Fibroblast of skin of abdomen (primary cell): ENCODE results near the gene TP63.

Experiments
- DNase-seq: peaks from one replicate; pipeline ENCODE4 v3.0.0-alpha.2; 2013

TP63 gene

GRCh38 chr3:189781415-189781814, 150.2 kb downstream of the TP63 start:
- no peak for DNase-seq

- DNase-seq = no peak
Measured at GRCh38 chr3:189786479-189787064, 155.4 kb downstream of the TP63 start.

GRCh38 chr3:189787191-189787590, 156.0 kb downstream of the TP63 start:
- DNase-seq = no peak

GRCh38 chr3:189787632-189788031, 156.4 kb downstream of the TP63 start:
- DNase-seq = peak; percentile 45

GRCh38 chr3:189789432-189789831, 158.2 kb downstream of the TP63 start:
- no peak for DNase-seq

GRCh38 chr3:189790658-189791057, 159.5 kb downstream of the TP63 start:
- no peak for DNase-seq

GRCh38 chr3:189792046-189792929, 161.1 kb downstream of the TP63 start:
- DNase-seq = no peak

GRCh38 chr3:189794518-189794917, 163.3 kb downstream of the TP63 start:
- no peak for DNase-seq

GRCh38 chr3:189797103-189797750, 166.0 kb downstream of the TP63 start:
- no peak for DNase-seq

- DNase-seq = no peak
Measured at GRCh38 chr3:189799366-189799765, 168.2 kb downstream of the TP63 start.

- DNase-seq = no peak
Measured at GRCh38 chr3:189800436-189800835, 169.2 kb downstream of the TP63 start.

- DNase-seq = no peak
Measured at GRCh38 chr3:189803254-189803653, 172.1 kb downstream of the TP63 start.

- no peak for DNase-seq
Measured at GRCh38 chr3:189805375-189806067, 174.3 kb downstream of the TP63 start.

GRCh38 chr3:189806171-189806951, 175.2 kb downstream of the TP63 start:
- DNase-seq = peak; percentile 81

- DNase-seq = no peak
Measured at GRCh38 chr3:189808246-189809007, 177.2 kb downstream of the TP63 start.

- no peak for DNase-seq
Measured at GRCh38 chr3:189809583-189809982, 178.4 kb downstream of the TP63 start.

GRCh38 chr3:189812806-189813465, 181.7 kb downstream of the TP63 start:
- DNase-seq = no peak

GRCh38 chr3:189813647-189814240, 182.6 kb downstream of the TP63 start:
- no peak for DNase-seq

- no peak for DNase-seq
Measured at GRCh38 chr3:189820365-189820720, 189.2 kb downstream of the TP63 start.

- no peak for DNase-seq
Measured at GRCh38 chr3:189821262-189821661, 190.1 kb downstream of the TP63 start.

- no peak for DNase-seq
Measured at GRCh38 chr3:189822726-189823125, 191.5 kb downstream of the TP63 start.
